Sigmoid colon (tissue), 7 donors: ENCODE results near the gene HNRNPUL1. TPM values are rescaled to one million over a fixed set of nuclear protein-coding genes. Genes with fewer than 3 reads are reported as not detected.
"Not testable (repeated sequence)": the region's sequence is repeated elsewhere in the genome, so short reads cannot be mapped to it uniquely, and the experiment has no call there.

Experiments used
- DNase-seq: peaks from one replicate; pipeline ENCODE4 v3.0.0-alpha.2; 2019
- H3K27ac ChIP-seq, 4 donors: fragments of 200-600 bp; sonication (generic); one replicate each; pipeline ENCODE4 v1.5.1; 2016 to 2019; ENCODE audit warnings: mild to moderate bottlenecking in 1 of 4
- H3K27me3 ChIP-seq, 3 donors: fragments of 200-600 bp; sonication (generic); one replicate each; pipeline ENCODE4 v1.5.1; 2019; ENCODE audit warnings: mild to moderate bottlenecking in 1 of 3
- H3K36me3 ChIP-seq, 4 donors: fragments of 200-600 bp; sonication (generic); one replicate each; pipeline ENCODE4 v1.5.1; 2016 to 2019
- H3K4me1 ChIP-seq, 4 donors: fragments of 200-600 bp; sonication (generic); one replicate each; pipeline ENCODE4 v1.5.1; 2017 to 2019
- H3K4me3 ChIP-seq, 4 donors: fragments of 200-600 bp; sonication (generic); one replicate each; pipeline ENCODE4 v1.5.1; 2017 to 2019; ENCODE audit warnings: mild to moderate bottlenecking in 2 of 4, moderate library complexity in 1 of 4
- H3K9me3 ChIP-seq, 4 donors: fragments of 200-600 bp in 3 of 4; sonication (generic) in 3 of 4; one replicate each; pipeline versions ENCODE4 v1.5.1 to v1.6.1; 2013 to 2019
- EP300 ChIP-seq, 4 donors: sonication (generic); formaldehyde crosslinking; IDR thresholded peaks; one replicate each; pipeline ENCODE4 v1.6.1; 2017; ENCODE audit warnings: antibody characterized with exemption in 4 of 4
- POLR2A ChIP-seq, 2 donors: fragments of 450-650 bp; IDR thresholded peaks; one replicate each; pipeline ENCODE4 v1.6.1; 2016; ENCODE audit warnings: antibody characterized with exemption in 2 of 2, mild to moderate bottlenecking in 2 of 2, moderate library complexity in 2 of 2
- POLR2AphosphoS5 ChIP-seq, 4 donors: sonication (generic); formaldehyde crosslinking; IDR thresholded peaks; one replicate each; pipeline ENCODE4 v1.6.1; 2017; ENCODE audit warnings: antibody characterized with exemption in 4 of 4
- WGBS, 2 donors: extraction: QIAGEN DNeasy Blood & Tissue Kit; methylation state at CpG; one replicate each; pipeline ENCODE4 v1.1.7; 2013; 5-methylcytosine and 5-hydroxymethylcytosine counted together
- intact Hi-C: fragments of 100-400 bp; cut with DNase I; formaldehyde crosslinking; loops from one replicate; pipeline ENCODE4 v1.15.1; 2023
- polyA plus RNA-seq, 3 donors: library from polyadenylated mRNA; stranded (reverse); fragments of 200-250 nt; gene quantifications; one replicate each; pipeline ENCODE4 v1.2.3, GENCODE V29; 2013
- total RNA-seq, 4 donors: library from RNA; depleted of rRNA; stranded (reverse); fragments of >200 nt; gene quantifications; one replicate each; pipeline ENCODE4 v1.1.0, GENCODE V29; 2016
- TF ChIP-seq, protein P1 (sequence below), 4 experiments: fragments of 450-650 bp in 3 of 4; fragments of 200-600 bp in 1 of 4; IDR thresholded peaks; one replicate each; pipeline ENCODE4 v1.5.1; 2016 to 2019; ENCODE audit warnings: antibody characterized with exemption in 4 of 4, mild to moderate bottlenecking in 3 of 4, moderate library complexity in 2 of 4
- donor health status: healthy with polysubstance abuse.
- donor health status: Bipolar disorder and iron deficiency.
- donor health status: healthy.

HNRNPUL1 gene
- total and polyA plus RNA-seq, 7 donors, result 61.9 to 153 (median 129) TPM

DNA sequence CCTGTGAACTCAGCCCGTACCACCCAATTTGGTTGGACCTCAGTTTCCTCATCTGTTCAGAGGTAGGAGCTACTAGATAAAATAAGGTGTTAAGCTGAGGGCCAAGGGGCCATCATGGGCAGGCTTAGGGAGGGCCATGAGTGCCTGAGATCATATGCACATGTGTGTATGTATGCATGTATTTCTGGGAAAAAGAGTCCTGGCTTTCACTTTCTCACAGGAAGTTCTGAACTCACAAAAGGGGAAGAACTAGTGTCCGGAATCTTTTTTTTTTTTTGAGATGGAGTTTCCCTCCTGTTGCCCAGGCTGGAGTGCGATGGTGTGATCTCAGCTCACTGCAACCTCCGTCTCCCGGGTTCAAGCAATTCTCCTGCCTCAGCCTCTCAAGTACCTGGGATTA, 70.6 kb downstream of the HNRNPUL1 start:
- H3K9me3 ChIP-seq, result no peaks in the 10 kb centered on the region
- H3K36me3 ChIP-seq, result peaks cover 0 to 73% (median 16%) of the 10 kb centered on the region in 4 donors
- TF ChIP-seq EP300 (IDR thresholded peaks at IDR 0.05) (no peak), POLR2AphosphoS5 (IDR thresholded peaks at IDR 0.05) (no peak)
- TF ChIP-seq, protein P1, sequence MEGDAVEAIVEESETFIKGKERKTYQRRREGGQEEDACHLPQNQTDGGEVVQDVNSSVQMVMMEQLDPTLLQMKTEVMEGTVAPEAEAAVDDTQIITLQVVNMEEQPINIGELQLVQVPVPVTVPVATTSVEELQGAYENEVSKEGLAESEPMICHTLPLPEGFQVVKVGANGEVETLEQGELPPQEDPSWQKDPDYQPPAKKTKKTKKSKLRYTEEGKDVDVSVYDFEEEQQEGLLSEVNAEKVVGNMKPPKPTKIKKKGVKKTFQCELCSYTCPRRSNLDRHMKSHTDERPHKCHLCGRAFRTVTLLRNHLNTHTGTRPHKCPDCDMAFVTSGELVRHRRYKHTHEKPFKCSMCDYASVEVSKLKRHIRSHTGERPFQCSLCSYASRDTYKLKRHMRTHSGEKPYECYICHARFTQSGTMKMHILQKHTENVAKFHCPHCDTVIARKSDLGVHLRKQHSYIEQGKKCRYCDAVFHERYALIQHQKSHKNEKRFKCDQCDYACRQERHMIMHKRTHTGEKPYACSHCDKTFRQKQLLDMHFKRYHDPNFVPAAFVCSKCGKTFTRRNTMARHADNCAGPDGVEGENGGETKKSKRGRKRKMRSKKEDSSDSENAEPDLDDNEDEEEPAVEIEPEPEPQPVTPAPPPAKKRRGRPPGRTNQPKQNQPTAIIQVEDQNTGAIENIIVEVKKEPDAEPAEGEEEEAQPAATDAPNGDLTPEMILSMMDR (IDR thresholded peaks at IDR 0.05), result no peak
- no peak overlapping the region for H3K4me3 ChIP-seq
- no peaks in the 10 kb centered on the region for H3K4me1 ChIP-seq
- peak overlapping the region in 2 of 4 donors; percentile 4 to 5 for H3K27ac ChIP-seq
- intact Hi-C loops, result no loop called here
- no peaks in the 10 kb centered on the region for H3K27me3 ChIP-seq
- 67 to 82% methylated on average over 5 of the region's 5 CpGs for WGBS, 2 donors
- DNase-seq, result no peak

DNA sequence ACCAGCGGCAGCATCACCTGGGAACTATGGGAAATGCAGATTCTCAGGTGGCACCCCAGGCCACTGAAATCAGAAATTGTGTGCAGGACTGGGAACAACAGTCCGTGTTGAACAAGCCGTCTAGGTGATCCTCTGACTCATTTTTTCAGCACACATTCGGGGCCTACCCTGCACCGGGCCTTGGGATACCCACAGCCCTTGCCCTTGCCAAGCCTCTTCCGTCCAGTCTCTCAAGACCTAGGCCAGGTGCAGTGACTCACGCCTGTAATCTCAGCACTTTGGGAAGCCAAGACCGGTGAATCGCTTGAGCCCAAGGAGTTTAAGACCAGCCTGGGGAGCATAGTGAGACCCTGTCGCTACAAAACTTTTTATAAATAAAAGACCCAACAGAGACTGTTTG, 71.3 kb downstream of the HNRNPUL1 start:
- DNase-seq, result no peak
- H3K36me3 ChIP-seq, result peaks cover 0 to 72% (median 15%) of the 10 kb centered on the region in 4 donors
- no peak for TF ChIP-seq POLR2A (IDR thresholded peaks at IDR 0.05)
- H3K27me3 ChIP-seq, result no peaks in the 10 kb centered on the region
- no peak overlapping the region for H3K27ac ChIP-seq
- H3K4me3 ChIP-seq, result no peak overlapping the region
- intact Hi-C loops, result no loop called here
- H3K4me1 ChIP-seq, result no peaks in the 10 kb centered on the region
- no peaks in the 10 kb centered on the region for H3K9me3 ChIP-seq
- 93 to 95% methylated on average over 10 of the region's 10 CpGs for WGBS, 2 donors

DNA sequence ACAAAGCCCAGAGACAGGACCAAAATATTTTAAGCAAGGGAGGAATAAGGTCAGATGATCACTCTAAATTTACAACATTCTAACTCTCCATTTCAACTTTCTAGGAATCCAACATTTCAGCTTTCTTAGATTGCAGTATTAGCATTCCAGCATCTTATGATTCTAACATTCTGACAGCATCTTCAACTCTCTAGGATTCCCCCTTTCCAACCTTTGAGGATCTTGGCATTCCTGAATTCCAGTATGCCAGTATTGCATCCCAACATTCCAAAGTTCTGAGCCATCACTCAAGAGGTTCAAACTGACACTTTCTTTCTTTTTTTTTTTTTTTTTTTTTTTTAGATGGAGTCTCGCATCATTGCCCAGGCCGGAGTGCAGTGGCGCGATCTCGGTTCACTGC, 75.8 kb downstream of the HNRNPUL1 start:
- TF ChIP-seq POLR2A (IDR thresholded peaks at IDR 0.05), result no peak
- TF ChIP-seq, protein P1 (IDR thresholded peaks at IDR 0.05), result no peak
- no peak for TF ChIP-seq POLR2AphosphoS5 (IDR thresholded peaks at IDR 0.05)
- TF ChIP-seq EP300 (IDR thresholded peaks at IDR 0.05), result no peak
- Histone ChIP-seq H3K9me3 (no peaks in the 10 kb centered on the region), H3K4me3 (no peak overlapping the region), H3K36me3 (peaks cover 3 to 87% (median 22%) of the 10 kb centered on the region in 4 donors), H3K27ac (no peak overlapping the region), H3K4me1 (no peaks in the 10 kb centered on the region), H3K27me3 (no peaks in the 10 kb centered on the region)
- 93 to 94% methylated on average over 5 of the region's 5 CpGs for WGBS, 2 donors
- intact Hi-C loops, result no loop called here
- DNase-seq, result no peak

DNA sequence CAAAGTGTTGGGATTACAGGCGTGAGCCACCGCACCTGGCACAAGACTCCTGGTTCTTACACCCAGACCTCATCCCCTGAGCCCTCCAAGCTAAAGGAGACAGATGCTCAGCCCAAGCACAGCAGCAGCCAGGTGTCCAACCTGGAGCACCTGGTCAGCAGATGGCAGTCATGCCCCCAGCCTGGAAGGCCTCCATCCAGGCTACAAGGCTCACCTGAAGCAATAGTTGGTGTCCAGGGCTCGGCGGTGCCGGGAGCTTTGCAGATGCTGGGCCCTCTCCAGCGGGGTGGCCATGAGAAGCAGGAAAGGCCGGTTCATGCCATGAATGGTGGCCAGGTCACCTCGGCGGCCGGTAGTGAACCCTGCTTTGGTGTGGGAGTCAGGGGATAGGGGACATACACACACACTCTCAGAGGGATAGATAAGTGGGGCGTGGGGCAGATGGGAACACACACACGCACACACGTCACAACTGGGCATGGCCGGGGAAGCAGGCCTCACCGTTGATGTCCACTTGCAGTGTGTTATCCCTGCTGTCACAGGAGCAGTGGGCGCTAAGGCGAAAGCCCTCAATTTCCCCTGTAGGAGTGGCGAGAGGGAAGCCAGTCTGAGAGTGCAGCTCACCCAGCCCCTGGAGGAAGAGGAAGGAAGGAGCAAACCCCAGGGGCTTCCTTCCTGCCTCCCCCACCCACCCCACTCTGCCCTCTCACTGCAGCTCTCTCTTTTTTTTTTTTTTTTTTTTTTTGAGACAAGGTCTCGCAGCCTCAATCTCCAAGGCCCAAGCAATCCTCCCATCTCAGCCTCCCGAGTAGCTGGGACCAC, 77.7 kb downstream of the HNRNPUL1 start:
- intact Hi-C loops, result no loop called here
- WGBS, 2 donors, result 65 to 73% methylated on average over 20 of the region's 20 CpGs
- no peaks in the 10 kb centered on the region for H3K4me1 ChIP-seq
- no peak for DNase-seq
- TF ChIP-seq, protein P1 (IDR thresholded peaks at IDR 0.05), result no peak
- TF ChIP-seq POLR2AphosphoS5 (IDR thresholded peaks at IDR 0.05) (no peak), EP300 (IDR thresholded peaks at IDR 0.05) (no peak), POLR2A (IDR thresholded peaks at IDR 0.05) (no peak)
- peaks cover 4 to 88% (median 24%) of the 10 kb centered on the region in 4 donors for H3K36me3 ChIP-seq
- no peaks in the 10 kb centered on the region for H3K27me3 ChIP-seq
- H3K27ac ChIP-seq, result no peak overlapping the region
- H3K4me3 ChIP-seq, result no peak overlapping the region
- no peaks in the 10 kb centered on the region for H3K9me3 ChIP-seq

DNA sequence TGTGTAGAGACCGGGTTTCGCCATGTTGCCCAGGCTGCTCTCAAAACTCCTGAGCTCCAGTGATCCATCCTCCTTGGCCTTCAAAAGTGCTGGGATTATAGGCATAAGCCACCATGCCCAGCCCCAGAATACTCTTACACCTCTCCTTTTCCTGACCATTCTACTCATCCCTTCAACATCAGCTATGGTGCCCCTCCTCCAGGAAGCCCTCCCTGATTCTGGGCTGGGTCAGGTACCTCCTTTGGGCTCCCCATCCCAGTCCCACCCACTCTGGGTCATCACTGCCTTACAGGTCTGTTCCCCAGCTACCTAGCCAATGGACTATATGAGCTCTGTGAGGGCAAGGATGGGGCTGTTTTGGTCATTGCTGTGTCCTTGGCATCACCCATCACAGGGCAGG, 80.0 kb downstream of the HNRNPUL1 start:
- no peaks in the 10 kb centered on the region for H3K4me1 ChIP-seq
- no peak for DNase-seq
- peaks cover 4 to 85% (median 27%) of the 10 kb centered on the region in 4 donors for H3K36me3 ChIP-seq
- H3K4me3 ChIP-seq, result no peak overlapping the region
- H3K9me3 ChIP-seq, result no peaks in the 10 kb centered on the region
- TF ChIP-seq, protein P1 (IDR thresholded peaks at IDR 0.05), result no peak
- no peak for TF ChIP-seq POLR2AphosphoS5 (IDR thresholded peaks at IDR 0.05)
- no peak for TF ChIP-seq EP300 (IDR thresholded peaks at IDR 0.05)
- TF ChIP-seq POLR2A (IDR thresholded peaks at IDR 0.05), result no peak
- WGBS, 2 donors, result 97 to 100% methylated on average over 2 of the region's 2 CpGs
- H3K27me3 ChIP-seq, result no peaks in the 10 kb centered on the region
- intact Hi-C loops, result no loop called here
- H3K27ac ChIP-seq, result no peak overlapping the region

DNA sequence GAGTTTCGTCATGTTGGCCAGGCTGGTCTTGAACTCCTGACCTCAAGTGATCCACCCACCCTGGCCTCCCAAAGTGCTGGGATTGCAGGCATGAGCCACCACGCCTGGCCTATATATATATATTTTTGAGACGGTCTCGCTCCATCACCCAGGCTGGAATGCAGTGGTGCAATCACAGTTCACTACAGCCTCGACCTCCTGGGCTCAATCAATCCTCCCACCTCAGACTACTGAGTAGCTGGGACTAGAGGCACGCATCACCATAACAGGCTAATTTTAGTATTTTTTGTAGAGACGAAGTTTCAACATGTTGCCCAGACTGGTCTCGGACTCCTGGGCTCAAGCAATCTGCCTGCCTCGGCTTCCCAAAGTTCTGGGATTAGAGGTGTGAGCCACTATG, 82.7 kb downstream of the HNRNPUL1 start:
- H3K36me3 ChIP-seq, result peaks cover 4 to 62% (median 24%) of the 10 kb centered on the region in 4 donors
- peaks cover 0 to 18% (median 12%) of the 10 kb centered on the region in 4 donors for H3K4me1 ChIP-seq
- 89 to 95% methylated on average over 9 of the region's 9 CpGs for WGBS, 2 donors
- H3K4me3 ChIP-seq, H3K27ac ChIP-seq, intact Hi-C loops, DNase-seq, H3K27me3 ChIP-seq, H3K9me3 ChIP-seq: not testable (repeated sequence)
